ENCODE data around the gene TMEM164. TPM values are rescaled to one million over a fixed set of nuclear protein-coding genes. Genes with fewer than 3 reads are reported as not detected.
A peak's percentile ranks its signal among the peaks of the same experiment; 100 is the strongest.

The TMEM164 gene
- total RNA-seq, 1 donor from 2014 or later, result 12.8 TPM

DNA sequence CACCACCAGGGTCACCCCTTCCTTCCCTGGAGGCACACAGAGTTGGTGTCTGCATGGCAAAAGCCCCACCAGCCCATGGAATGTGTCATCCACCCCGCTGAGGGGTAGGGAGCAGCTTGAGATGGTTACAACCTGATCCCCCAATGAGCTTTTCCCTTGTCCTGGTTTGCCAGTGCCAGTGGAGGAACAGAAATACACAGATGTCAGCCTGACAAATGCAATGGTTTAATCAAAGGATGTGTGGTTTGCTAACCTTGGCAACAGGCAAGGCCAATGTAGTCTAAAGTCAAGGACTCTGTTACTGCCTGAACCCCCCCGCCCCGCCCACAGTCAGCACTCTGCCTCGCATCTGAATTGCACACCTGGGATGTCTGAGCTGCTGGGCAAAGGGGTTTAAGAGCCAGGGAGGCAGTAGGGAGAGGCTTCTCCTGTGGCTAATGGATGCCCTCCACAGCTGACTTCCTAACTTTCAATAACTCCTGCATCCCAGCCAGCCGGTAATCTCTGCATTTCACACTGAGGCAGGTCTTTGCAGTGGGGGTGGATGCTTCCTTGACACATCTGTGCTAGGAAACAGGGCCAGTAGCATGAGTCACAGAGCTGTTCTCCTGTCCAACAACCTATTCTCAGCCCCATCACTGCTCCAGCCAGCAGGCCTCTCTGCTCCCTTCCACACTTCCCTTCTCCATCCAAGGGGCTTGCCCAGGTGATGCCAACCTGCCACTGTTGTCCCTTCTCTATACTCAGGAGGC is 177.4 kb downstream of the TMEM164 start:
- no peak for DNase-seq (ENCODE audit: low spot score)
- intact Hi-C loops (cut with DNase I), result no loop called here
- peak; percentile 60 for ATAC-seq

GRCh38 chrX:110180928-110181310 is 178.0 kb downstream of the TMEM164 start:
- ATAC-seq (peak; percentile 25), DNase-seq (ENCODE audit: low spot score) (no peak)
- intact Hi-C loops (cut with DNase I), result no loop called here

DNA sequence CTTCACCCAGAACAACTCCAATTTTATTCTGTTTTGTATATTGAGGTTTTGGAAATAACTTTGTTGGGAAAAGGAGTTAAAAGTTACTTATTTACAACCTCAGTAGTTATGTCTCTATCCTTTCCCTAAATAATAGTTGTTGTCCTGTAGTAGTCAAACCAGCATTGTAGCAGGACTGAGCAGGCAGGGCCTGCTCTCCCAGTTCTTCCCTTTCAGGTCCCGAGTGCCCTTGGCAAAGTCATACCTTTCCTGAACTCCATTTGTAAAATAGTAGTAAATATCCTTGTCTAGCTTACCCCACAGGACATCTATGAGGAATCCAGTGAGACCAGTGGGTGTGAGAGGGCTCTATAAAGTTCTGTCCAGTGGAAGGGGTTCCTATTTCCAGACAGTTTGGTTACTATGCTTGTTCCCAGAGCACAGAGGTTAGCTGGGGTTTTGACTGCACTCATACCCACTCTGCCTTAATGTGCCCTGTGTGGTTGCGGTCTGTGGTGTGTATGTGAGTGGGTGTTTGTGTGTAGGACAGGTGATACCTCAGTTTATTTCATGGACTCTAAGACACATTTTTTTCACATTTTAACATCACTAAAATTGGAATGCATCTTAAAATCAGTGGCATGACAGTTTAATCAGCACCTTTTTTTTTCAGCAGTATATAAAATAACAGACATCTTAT is 178.7 kb downstream of the TMEM164 start:
- intact Hi-C loops (cut with DNase I), result no loop called here
- no peak for ATAC-seq

GRCh38 chrX:110182362-110182761 is 179.4 kb downstream of the TMEM164 start:
- DNase-seq (ENCODE audit: low spot score) (no peak), ATAC-seq (no peak)
- intact Hi-C loops (cut with DNase I), result no loop called here

More for the DNA sequence above, 178.7 kb downstream of the TMEM164 start:
- DNase-seq (ENCODE audit: low spot score), result no peak

GRCh38 chrX:110182865-110183264 is 180.0 kb downstream of the TMEM164 start:
- intact Hi-C loops (cut with DNase I), result no loop called here
- no peak for ATAC-seq
- DNase-seq (ENCODE audit: low spot score), result no peak

- ATAC-seq (no peak), DNase-seq (ENCODE audit: low spot score) (no peak)
- intact Hi-C loops (cut with DNase I), result no loop called here
Observed at GRCh38 chrX:110183314-110183713, 180.4 kb downstream of the TMEM164 start.

GRCh38 chrX:110188701-110189558 is 186.0 kb downstream of the TMEM164 start:
- intact Hi-C loops (cut with DNase I), result no loop called here

GRCh38 chrX:110192516-110192915 is 189.6 kb downstream of the TMEM164 start:
- no peak for DNase-seq (ENCODE audit: low spot score)
- no peak for ATAC-seq
- intact Hi-C loops (cut with DNase I), result no loop called here

More at GRCh38 chrX:110188701-110189558, 186.0 kb downstream of the TMEM164 start:
- no peak for ATAC-seq
- no peak for DNase-seq (ENCODE audit: low spot score)

- ATAC-seq, result no peak
- intact Hi-C loops (cut with DNase I), result no loop called here
- DNase-seq (ENCODE audit: low spot score), result no peak
Observed at GRCh38 chrX:110194977-110195376, 192.1 kb downstream of the TMEM164 start.

- no peak for DNase-seq (ENCODE audit: low spot score)
- ATAC-seq, result no peak
- intact Hi-C loops (cut with DNase I), result no loop called here
Observed at GRCh38 chrX:110201799-110202198, 198.9 kb downstream of the TMEM164 start.

DNA sequence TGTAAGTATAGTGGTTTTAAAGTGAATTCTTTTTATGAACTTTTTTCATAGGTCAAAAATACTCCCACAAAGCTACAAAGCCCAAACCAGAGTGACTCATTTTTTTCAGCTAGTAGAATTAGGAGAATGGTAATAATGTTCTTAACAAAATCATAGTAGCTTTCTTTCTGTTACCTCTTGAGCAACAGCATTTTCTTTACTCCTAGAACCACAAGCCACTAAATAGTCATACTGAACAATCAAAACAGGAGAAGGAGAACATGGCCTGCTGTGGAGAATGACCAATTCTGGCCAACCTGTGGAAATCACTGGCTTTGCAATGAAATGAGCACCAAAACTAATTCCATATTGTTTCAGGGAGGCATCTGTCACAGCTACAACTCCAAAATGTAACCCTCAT is 202.1 kb downstream of the TMEM164 start:
- no peak for DNase-seq (ENCODE audit: low spot score)
- intact Hi-C loops (cut with DNase I), result no loop called here
- no peak for ATAC-seq

DNA sequence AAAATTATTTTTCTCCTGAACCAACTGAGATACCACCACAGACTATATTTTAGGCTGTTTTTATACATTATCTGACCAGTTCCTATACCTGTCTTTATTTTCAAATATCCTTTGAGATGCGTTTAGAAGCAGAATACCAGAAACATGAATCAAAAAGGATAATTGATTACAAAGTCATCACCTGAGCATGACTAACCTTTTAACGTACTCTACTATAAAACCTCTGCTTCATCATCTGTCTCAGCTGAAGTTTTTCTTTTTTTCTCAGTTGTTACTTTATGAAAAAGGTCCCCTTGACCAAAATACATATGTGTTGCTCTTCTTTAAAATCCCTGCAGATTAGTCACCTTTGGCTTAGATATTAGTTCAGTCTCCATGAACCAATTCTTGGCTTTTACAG is 205.2 kb downstream of the TMEM164 start:
- intact Hi-C loops (cut with DNase I), result no loop called here
- DNase-seq (ENCODE audit: low spot score), result no peak
- ATAC-seq, result no peak

DNA sequence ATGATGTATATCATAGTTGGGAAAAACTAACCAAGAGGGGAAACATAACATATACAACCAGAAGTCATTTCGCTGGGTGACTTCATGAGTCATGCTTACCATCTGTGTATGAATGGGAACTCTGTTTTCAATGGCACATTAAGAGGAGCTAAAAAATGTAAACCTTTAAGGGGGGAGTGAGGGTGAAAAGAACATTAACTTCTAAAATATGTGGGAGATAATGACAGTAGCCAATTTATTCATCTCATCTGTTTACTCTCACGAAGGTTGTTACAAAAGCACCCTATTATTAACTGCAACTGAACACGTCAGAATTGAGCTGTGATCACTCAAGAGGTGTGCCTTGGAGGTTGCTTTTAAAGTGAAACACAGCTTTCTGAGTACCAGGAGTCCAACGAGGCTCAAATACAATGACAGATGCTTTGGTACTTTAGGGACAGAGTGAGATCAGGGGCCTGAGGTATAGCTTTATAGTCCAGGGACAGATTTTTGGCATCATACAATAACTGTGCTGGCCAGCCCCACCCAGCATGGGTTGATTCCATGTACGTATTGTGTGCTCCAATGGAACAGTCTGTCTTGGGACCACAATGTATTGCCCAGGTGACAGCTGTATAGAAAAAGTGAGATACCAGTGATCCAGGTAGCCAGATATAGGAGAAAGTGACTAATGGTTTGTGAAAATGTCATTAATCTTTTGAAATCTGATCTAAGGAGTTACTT is 207.7 kb downstream of the TMEM164 start:
- DNase-seq (ENCODE audit: low spot score), result no peak
- intact Hi-C loops (cut with DNase I), result no loop called here
- no peak for ATAC-seq

- intact Hi-C loops (cut with DNase I), result no loop called here
- DNase-seq (ENCODE audit: low spot score) (no peak), ATAC-seq (no peak)
Observed at GRCh38 chrX:110211340-110211739, 208.4 kb downstream of the TMEM164 start.

GRCh38 chrX:110212299-110212698 is 209.4 kb downstream of the TMEM164 start:
- ATAC-seq (no peak), DNase-seq (ENCODE audit: low spot score) (no peak)
- intact Hi-C loops (cut with DNase I), result no loop called here

- intact Hi-C loops (cut with DNase I), result no loop called here
- ATAC-seq, result no peak
- no peak for DNase-seq (ENCODE audit: low spot score)
Observed at GRCh38 chrX:110213183-110213582, 210.3 kb downstream of the TMEM164 start.

- no peak for DNase-seq (ENCODE audit: low spot score)
- no peak for ATAC-seq
- intact Hi-C loops (cut with DNase I), result no loop called here
Observed at GRCh38 chrX:110214684-110215083, 211.8 kb downstream of the TMEM164 start.

- DNase-seq (ENCODE audit: low spot score) (no peak), ATAC-seq (no peak)
- intact Hi-C loops (cut with DNase I), result no loop called here
Observed at GRCh38 chrX:110215411-110215810, 212.5 kb downstream of the TMEM164 start.

- DNase-seq (ENCODE audit: low spot score), result no peak
- ATAC-seq, result no peak
- intact Hi-C loops (cut with DNase I), result no loop called here
Observed at GRCh38 chrX:110216027-110216426, 213.1 kb downstream of the TMEM164 start.

Measured in sciatic nerve (tissue), 2 donors.